Measurements from ENCODE around the gene HARS1. TPM values are rescaled to one million over a fixed set of nuclear protein-coding genes. Genes with fewer than 3 reads are reported as not detected.
A peak's percentile ranks its signal among the peaks of the same experiment; 100 is the strongest.
"Not testable (repeated sequence)": the region's sequence is repeated elsewhere in the genome, so short reads cannot be mapped to it uniquely, and the experiment has no call there.

HARS1 gene
- total RNA-seq, 1 donor from 2014 or later, result 55.3 TPM

DNA sequence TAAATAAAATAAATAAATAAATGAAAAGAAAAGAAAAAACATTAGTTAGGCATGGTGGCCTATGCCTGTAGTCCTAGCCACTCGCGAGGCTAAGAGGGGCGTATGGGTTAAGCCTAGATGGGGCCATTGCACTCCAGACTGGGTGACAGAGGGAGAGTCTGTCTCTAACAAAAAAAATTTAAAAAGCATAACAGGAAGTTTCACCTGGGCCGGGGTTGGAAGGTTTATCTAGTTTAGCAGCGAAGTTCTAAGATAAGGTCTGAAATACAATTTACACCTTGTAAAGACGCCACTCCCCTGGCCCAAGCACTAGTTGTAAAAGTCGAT is 27.1 kb upstream of the HARS1 start:
- H3K36me3 ChIP-seq (ENCODE audit: control insufficient read depth, insufficient read depth, low read length), result no peaks in the 10 kb centered on the region
- DNase-seq (ENCODE audit: low read depth) (no peak), FAIRE-seq (no peak)
- no peak for TF ChIP-seq CTCF (IDR thresholded peaks at IDR 0.05; ENCODE audit: insufficient read depth, low read length, severe bottlenecking)
- H3K27me3 ChIP-seq (ENCODE audit: control insufficient read depth, insufficient read depth, low read length), result no peaks in the 10 kb centered on the region
- no peak overlapping the region for H3K4me3 ChIP-seq (ENCODE audit: low read depth, low read length)

DNA sequence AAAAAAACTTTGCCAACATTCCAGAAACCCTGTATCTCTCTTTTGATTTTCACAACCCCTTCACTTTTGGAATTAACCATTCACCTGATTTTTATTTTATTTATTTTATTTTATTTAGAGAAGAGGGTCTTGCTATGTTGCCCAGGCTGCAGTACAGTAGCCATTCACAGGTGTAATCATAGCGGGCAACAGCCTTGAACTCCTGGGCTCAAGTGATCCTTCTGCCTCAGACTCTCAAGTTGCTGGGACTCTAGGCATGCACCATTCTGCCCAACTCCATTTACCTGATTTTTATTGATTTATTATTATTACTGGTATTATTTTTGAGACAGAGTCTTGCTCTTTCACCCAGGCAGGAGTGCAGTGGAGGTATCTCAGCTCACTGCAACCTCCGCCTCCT is 25.1 kb upstream of the HARS1 start:
- DNase-seq (ENCODE audit: low read depth); H3K4me3 ChIP-seq (ENCODE audit: low read depth, low read length); FAIRE-seq; H3K36me3 ChIP-seq (ENCODE audit: control insufficient read depth, insufficient read depth, low read length); H3K27me3 ChIP-seq (ENCODE audit: control insufficient read depth, insufficient read depth, low read length): not testable (repeated sequence)

DNA sequence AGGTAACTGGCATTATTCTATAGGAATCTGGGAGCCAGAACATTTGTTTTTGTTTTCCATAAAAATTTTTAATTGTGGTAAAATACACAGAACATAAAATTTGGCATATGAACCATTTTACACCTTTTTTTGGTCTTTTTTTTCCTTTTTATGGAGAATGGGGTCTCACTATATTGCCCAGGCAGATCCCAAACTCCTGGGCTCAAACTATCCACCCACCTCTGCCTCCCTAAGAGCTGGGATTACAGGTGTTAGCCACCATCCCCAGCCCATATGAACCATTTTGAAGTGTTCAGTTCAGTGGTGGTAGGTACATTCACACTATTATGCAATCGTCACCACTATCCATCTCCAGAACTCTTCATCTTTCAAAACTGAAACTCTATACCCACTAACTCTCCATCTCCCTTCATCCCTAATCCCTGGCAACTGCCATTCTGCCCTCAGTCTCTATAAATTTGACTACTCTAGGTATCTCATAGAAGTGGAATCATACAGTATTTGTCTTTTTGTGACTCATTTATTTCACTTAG is 22.5 kb upstream of the HARS1 start:
- H3K4me3 ChIP-seq (ENCODE audit: low read depth, low read length), result no peak overlapping the region
- no peaks in the 10 kb centered on the region for H3K36me3 ChIP-seq (ENCODE audit: control insufficient read depth, insufficient read depth, low read length)
- DNase-seq (ENCODE audit: low read depth) (no peak), FAIRE-seq (no peak)
- no peak for TF ChIP-seq CTCF (IDR thresholded peaks at IDR 0.05; ENCODE audit: insufficient read depth, low read length, severe bottlenecking)
- H3K27me3 ChIP-seq (ENCODE audit: control insufficient read depth, insufficient read depth, low read length), result no peaks in the 10 kb centered on the region

DNA sequence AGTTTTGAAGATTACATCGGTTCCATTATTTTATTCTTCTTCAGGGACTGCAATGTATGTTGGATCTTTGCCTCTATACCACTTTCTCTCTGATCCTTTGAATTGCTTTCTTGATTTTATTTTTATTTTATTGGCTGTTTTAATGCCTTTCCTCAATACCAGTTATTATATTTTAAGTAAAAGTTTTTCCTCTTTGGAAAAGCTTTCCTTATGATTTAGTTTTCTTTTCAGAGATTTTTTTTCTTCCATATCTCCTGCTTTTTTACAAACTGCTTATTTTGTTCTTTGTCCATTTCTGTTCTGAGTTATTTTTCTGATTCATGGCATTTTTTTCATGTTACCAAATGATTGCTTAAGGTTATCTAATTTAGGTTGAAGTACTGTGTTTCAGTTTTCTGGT is 20.6 kb upstream of the HARS1 start:
- H3K4me3 ChIP-seq (ENCODE audit: low read depth, low read length), result no peak overlapping the region
- H3K27me3 ChIP-seq (ENCODE audit: control insufficient read depth, insufficient read depth, low read length), result no peaks in the 10 kb centered on the region
- no peak for FAIRE-seq
- H3K36me3 ChIP-seq (ENCODE audit: control insufficient read depth, insufficient read depth, low read length), result no peaks in the 10 kb centered on the region
- no peak for TF ChIP-seq CTCF (IDR thresholded peaks at IDR 0.05; ENCODE audit: insufficient read depth, low read length, severe bottlenecking)
- no peak for DNase-seq (ENCODE audit: low read depth)

DNA sequence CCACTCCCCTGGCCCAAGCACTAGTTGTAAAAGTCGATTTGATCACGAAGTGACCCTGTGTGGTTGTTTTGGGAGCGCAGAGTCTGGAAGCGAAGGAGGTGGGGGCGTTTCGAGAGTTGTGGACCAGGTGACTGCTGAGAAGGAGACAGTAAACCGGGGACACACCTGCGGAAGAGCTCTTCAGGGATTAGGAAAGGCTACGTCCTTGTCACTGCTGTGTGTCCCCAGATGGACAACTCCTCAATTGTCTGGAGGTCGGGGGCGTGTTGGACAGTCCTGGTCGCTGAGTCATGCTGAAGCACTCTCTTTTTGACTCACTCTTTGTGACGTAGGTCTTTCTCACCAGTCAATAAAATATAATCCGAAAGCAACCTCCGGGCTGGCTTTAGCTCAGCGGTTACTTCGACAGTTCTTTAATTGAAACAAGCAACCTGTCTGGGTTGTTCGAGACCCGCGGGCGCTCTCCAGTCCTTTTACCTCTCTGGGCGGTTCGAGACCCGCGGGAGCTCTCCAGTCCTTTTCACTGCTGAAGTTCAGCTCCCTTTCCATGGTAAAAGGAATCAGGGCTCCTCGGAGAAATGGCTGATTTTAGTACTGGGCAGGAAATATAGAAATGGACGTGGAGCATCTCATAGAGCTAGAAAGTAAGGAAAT is 19.9 kb upstream of the HARS1 start:
- FAIRE-seq (no peak), DNase-seq (ENCODE audit: low read depth) (peak; percentile 95)
- Histone ChIP-seq H3K36me3 (ENCODE audit: control insufficient read depth, insufficient read depth, low read length) (no peaks in the 10 kb centered on the region), H3K4me3 (ENCODE audit: low read depth, low read length) (peak overlapping the region; percentile 78), H3K27me3 (ENCODE audit: control insufficient read depth, insufficient read depth, low read length) (no peaks in the 10 kb centered on the region)
- TF ChIP-seq CTCF (IDR thresholded peaks at IDR 0.05; ENCODE audit: insufficient read depth, low read length, severe bottlenecking), result no peak

- H3K36me3 ChIP-seq (ENCODE audit: control insufficient read depth, insufficient read depth, low read length); FAIRE-seq; H3K27me3 ChIP-seq (ENCODE audit: control insufficient read depth, insufficient read depth, low read length); DNase-seq (ENCODE audit: low read depth); H3K4me3 ChIP-seq (ENCODE audit: low read depth, low read length): not testable (repeated sequence)
Observed at GRCh38 chr5:140708787-140709186, 17.6 kb upstream of the HARS1 start.

DNA sequence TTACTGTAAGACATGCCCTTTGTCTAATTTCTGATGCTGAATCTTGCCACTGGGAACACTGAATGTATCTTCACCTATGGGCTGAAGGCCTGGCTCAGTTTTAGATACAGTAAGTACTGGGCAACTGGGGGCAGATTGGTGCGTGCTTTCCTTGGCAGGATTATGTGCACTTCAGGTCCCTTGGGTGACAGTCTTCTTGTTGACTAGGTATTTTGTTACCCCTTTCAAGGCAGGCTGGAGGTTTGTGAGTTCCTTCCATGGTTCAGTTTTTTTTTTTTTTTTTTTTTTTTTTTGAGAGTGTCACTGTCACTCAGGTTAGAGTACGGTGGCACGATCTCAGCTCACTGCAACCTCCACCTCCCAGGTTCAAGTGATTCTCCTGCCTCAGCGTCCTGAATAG is 16.6 kb upstream of the HARS1 start:
- TF ChIP-seq CTCF (IDR thresholded peaks at IDR 0.05; ENCODE audit: insufficient read depth, low read length, severe bottlenecking), result no peak
- FAIRE-seq, result no peak
- H3K27me3 ChIP-seq (ENCODE audit: control insufficient read depth, insufficient read depth, low read length), result no peaks in the 10 kb centered on the region
- H3K4me3 ChIP-seq (ENCODE audit: low read depth, low read length), result no peak overlapping the region
- H3K36me3 ChIP-seq (ENCODE audit: control insufficient read depth, insufficient read depth, low read length), result peaks cover 7% of the 10 kb centered on the region
- no peak for DNase-seq (ENCODE audit: low read depth)
